Activated B cell treated with CpG ODN at 0.5 μM for 24 hours (primary cell): ENCODE measurements around the gene TTL. TPM values are rescaled to one million over a fixed set of nuclear protein-coding genes. Genes with fewer than 3 reads are reported as not detected.

Source experiments
- ATAC-seq: fragments of 200-7000 bp; cut with Tn5 transposase; one replicate; pipeline ENCODE4 v1.10.0; 2021; ENCODE audit warnings: low read depth, mild to moderate bottlenecking, moderate library complexity
- CTCF ChIA-PET: fragments of 350-600 bp; sonication (Branson Sonifier 250); formaldehyde crosslinking; loops from one replicate; lab custom pipeline; 2021; ENCODE audit warnings: antibody characterized with exemption; lab: Charles Lee
- POLR2A ChIA-PET: fragments of 350-600 bp; sonication (Branson Sonifier 250); formaldehyde crosslinking; loops from one replicate; lab custom pipeline; 2021; ENCODE audit warnings: antibody characterized with exemption; lab: Charles Lee
- DNase-seq: peaks from one replicate; pipeline ENCODE4 v3.0.0; 2022
- H3K27ac Mint-ChIP-seq: one replicate; pipeline ENCODE4 v1.8.0; 2020; ENCODE audit warnings: mixed read lengths
- H3K27me3 Mint-ChIP-seq: one replicate; pipeline ENCODE4 v1.8.0; 2021; ENCODE audit warnings: mixed read lengths
- H3K36me3 Mint-ChIP-seq: one replicate; pipeline ENCODE4 v1.8.0; 2021; ENCODE audit warnings: low read depth, mixed read lengths
- H3K4me1 Mint-ChIP-seq: one replicate; pipeline ENCODE4 v1.8.0; 2021; ENCODE audit warnings: mixed read lengths
- H3K4me3 Mint-ChIP-seq: one replicate; pipeline ENCODE4 v1.8.0; 2020; ENCODE audit warnings: mild to moderate bottlenecking, mixed read lengths
- H3K9me3 Mint-ChIP-seq: one replicate; pipeline ENCODE4 v1.8.0; 2020; ENCODE audit warnings: mixed read lengths
- intact Hi-C: fragments of 100-400 bp; cut with micrococcal nuclease; formaldehyde crosslinking; loops from one replicate; pipeline ENCODE4 v1.15.1; 2024
- total RNA-seq: library from RNA; stranded (reverse); gene quantifications from 2 replicates; pipeline ENCODE4 v1.2.3, GENCODE V29; 2022
- TF ChIP-seq, protein P1 (sequence below): fragments of 200-600 bp; IDR thresholded peaks from one replicate; pipeline ENCODE4 v1.8.0; 2022; ENCODE audit warnings: antibody characterized with exemption, mild to moderate bottlenecking

TTL gene
- total RNA-seq, 1 donor from 2014 or later, result 20.8 TPM

- POLR2A ChIA-PET, result interaction anchor here (1.0 to 1.6 kb wide), 4 partner anchors 43 to 487 kb away, joined by 3 to 6 read pairs (median 4); partner anchors contain the start of gene CHCHD5
- H3K36me3 Mint-ChIP-seq, result peaks cover 5% of the 10 kb centered on the region
- intact Hi-C loops, result loop anchor here (1.0 kb wide), 7 partner anchors 41 to 657 kb away; partner anchors contain the start of genes ANAPC1, SLC20A1, TMEM87B and ZC3H6
- DNase-seq, result no peak
- ATAC-seq, result peak; percentile 75
- TF ChIP-seq, protein P1, sequence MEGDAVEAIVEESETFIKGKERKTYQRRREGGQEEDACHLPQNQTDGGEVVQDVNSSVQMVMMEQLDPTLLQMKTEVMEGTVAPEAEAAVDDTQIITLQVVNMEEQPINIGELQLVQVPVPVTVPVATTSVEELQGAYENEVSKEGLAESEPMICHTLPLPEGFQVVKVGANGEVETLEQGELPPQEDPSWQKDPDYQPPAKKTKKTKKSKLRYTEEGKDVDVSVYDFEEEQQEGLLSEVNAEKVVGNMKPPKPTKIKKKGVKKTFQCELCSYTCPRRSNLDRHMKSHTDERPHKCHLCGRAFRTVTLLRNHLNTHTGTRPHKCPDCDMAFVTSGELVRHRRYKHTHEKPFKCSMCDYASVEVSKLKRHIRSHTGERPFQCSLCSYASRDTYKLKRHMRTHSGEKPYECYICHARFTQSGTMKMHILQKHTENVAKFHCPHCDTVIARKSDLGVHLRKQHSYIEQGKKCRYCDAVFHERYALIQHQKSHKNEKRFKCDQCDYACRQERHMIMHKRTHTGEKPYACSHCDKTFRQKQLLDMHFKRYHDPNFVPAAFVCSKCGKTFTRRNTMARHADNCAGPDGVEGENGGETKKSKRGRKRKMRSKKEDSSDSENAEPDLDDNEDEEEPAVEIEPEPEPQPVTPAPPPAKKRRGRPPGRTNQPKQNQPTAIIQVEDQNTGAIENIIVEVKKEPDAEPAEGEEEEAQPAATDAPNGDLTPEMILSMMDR, result no peak
- H3K27me3 Mint-ChIP-seq, result no peaks in the 10 kb centered on the region
- no peak overlapping the region for H3K4me3 Mint-ChIP-seq
- no peak overlapping the region for H3K27ac Mint-ChIP-seq
- no peaks in the 10 kb centered on the region for H3K9me3 Mint-ChIP-seq
- peaks cover 19% of the 10 kb centered on the region for H3K4me1 Mint-ChIP-seq
- CTCF ChIA-PET, result no interaction called here
Observed at GRCh38 chr2:112541315-112542122, 59.6 kb downstream of the TTL start.

GRCh38 chr2:112542123-112542983 is 60.4 kb downstream of the TTL start, which contains the start of gene POLR1B:
TSS of gene POLR1B (plus strand) at chr2:112542465. CDS start at chr2:112542495, 30 bp downstream.
- peaks cover 19% of the 10 kb centered on the region for H3K4me1 Mint-ChIP-seq
- no peak within 1 kb of the TSS for H3K4me3 Mint-ChIP-seq
- H3K27ac Mint-ChIP-seq, result no peak within 1 kb of the TSS
- ChIA-PET CTCF (interaction anchor here (1.1 kb wide), 1 partner anchor 185 kb away, joined by 3 read pairs; no protein-coding TSS in a partner anchor), POLR2A (interaction anchor here (0.6 to 1.6 kb wide), 4 partner anchors 42 to 633 kb away, joined by 3 to 4 read pairs (median 3); partner anchors contain the start of gene CHCHD5)
- TF ChIP-seq, protein P1, result no peak
- peak; percentile 72 for DNase-seq
- H3K27me3 Mint-ChIP-seq, result no peaks in the 10 kb centered on the region
- H3K9me3 Mint-ChIP-seq, result no peaks in the 10 kb centered on the region
- peaks cover 13% of the 10 kb centered on the region for H3K36me3 Mint-ChIP-seq
- peak; percentile 77 for ATAC-seq
- intact Hi-C loops, result loop anchor here (1.0 kb wide), 6 partner anchors 40 to 658 kb away; partner anchors contain the start of genes ANAPC1, SLC20A1, ZC3H6 and ZC3H8

DNA sequence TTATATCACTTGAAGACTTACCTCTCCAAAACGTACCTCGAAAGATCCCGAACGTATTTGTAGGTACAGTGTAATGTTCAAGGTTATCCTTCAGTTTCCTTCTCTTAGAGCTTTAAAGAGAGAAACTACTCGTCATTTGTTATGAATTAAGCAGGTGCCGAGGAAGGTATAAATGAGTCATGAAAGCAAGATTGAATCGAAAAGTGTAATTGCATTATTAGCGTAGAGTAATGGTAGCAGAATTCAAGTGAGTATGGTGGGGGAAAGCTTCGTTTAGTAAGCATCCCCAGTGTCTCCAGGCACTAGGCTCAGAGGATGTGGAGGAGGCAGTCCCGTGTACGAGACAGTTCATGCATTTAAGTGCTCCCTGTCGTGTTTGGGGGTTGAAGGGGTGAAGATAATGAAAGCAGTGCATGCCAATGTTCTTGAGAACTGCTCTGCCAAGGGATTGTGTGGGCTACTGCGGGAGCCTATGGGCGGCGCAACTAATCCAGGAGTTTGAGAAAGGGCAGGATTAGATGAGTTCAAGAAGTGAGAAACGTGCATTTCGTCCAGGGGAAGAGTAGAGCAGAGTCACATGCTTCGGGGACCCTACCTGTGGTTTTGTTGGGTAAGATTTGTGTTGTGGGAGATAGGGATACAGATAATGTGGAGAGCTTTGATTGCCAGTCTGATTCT is 61.2 kb downstream of the TTL start:
- peaks cover 19% of the 10 kb centered on the region for H3K4me1 Mint-ChIP-seq
- no peak for ATAC-seq
- no peak overlapping the region for H3K27ac Mint-ChIP-seq
- POLR2A ChIA-PET, result interaction anchor here (0.6 to 0.8 kb wide), 2 partner anchors 40 to 632 kb away, joined by 3 read pairs; no protein-coding TSS in a partner anchor
- CTCF ChIA-PET, result interaction anchor here (1.1 kb wide), 1 partner anchor 184 kb away, joined by 3 read pairs; no protein-coding TSS in a partner anchor
- H3K27me3 Mint-ChIP-seq, result no peaks in the 10 kb centered on the region
- H3K9me3 Mint-ChIP-seq, result no peaks in the 10 kb centered on the region
- no peak overlapping the region for H3K4me3 Mint-ChIP-seq
- TF ChIP-seq, protein P1, result no peak
- DNase-seq, result no peak
- peaks cover 21% of the 10 kb centered on the region for H3K36me3 Mint-ChIP-seq
- intact Hi-C loops, result loop anchor here (1.0 kb wide), 6 partner anchors 39 to 659 kb away; partner anchors contain the start of genes ANAPC1, SLC20A1, ZC3H6 and ZC3H8

DNA sequence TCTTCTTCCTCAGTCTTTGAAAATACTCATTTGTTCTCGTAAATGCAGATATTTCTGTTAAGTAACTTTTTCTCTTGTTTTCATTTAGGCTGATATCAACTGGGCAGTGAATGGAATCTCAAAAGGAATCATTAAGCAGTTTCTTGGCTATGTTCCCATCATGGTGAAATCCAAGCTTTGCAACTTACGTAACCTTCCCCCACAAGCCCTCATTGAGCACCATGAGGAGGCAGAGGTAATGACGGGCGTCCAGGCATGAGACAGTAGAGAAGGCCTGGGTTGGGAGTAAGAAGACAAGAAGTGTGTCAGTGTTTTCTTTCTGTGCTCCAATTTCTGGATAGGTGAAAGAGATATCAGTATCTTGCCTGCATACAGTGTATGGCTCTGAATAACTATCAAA is 65.4 kb downstream of the TTL start:
- H3K4me1 Mint-ChIP-seq, result peaks cover 4% of the 10 kb centered on the region
- ATAC-seq (no peak), DNase-seq (no peak)
- intact Hi-C loops, result no loop called here
- H3K4me3 Mint-ChIP-seq, result no peak overlapping the region
- ChIA-PET CTCF (no interaction called here), POLR2A (no interaction called here)
- no peak overlapping the region for H3K27ac Mint-ChIP-seq
- no peaks in the 10 kb centered on the region for H3K27me3 Mint-ChIP-seq
- peaks cover 55% of the 10 kb centered on the region for H3K36me3 Mint-ChIP-seq
- H3K9me3 Mint-ChIP-seq, result no peaks in the 10 kb centered on the region
- TF ChIP-seq, protein P1, result no peak
